Keratinocyte (primary cell): Measurements from ENCODE around the gene CCNY. TPM values are rescaled to one million over a fixed set of nuclear protein-coding genes. Genes with fewer than 3 reads are reported as not detected.

Source experiments
- DNase-seq: peaks from one replicate; pipeline ENCODE4 v3.0.0-alpha.2; 2011; ENCODE audit warnings: low read depth, missing footprints, low spot score
- FAIRE-seq: peaks from 2 replicates; lab custom pipeline; 2011; peaks lifted over from hg19 to GRCh38; lab: Jason Lieb, UNC
- H2AFZ ChIP-seq: 2 replicates; pipeline ENCODE4 v1.6.0; 2012; ENCODE audit warnings: low read length, control low read depth, inconsistent platforms; ENCODE audit not compliant: control insufficient read depth
- H3K27ac ChIP-seq: 2 replicates; pipeline ENCODE4 v1.5.1; 2011; ENCODE audit warnings: low read length; ENCODE audit not compliant: control insufficient read depth, insufficient read depth
- H3K27me3 ChIP-seq: 3 replicates; pipeline ENCODE4 v1.6.0; 2011; ENCODE audit warnings: low read length; ENCODE audit not compliant: control insufficient read depth, insufficient read depth; ENCODE audit errors: extremely low read depth
- H3K36me3 ChIP-seq, 2 experiments: 2 replicates in 1 of 2; 3 replicates in 1 of 2; pipeline ENCODE4 v1.5.1; 2011; ENCODE audit warnings: low read length in 2 of 2, mild to moderate bottlenecking in 1 of 2; ENCODE audit not compliant: control insufficient read depth in 2 of 2, insufficient read depth in 2 of 2; ENCODE audit errors: extremely low read depth in 1 of 2
- H3K4me1 ChIP-seq: 3 replicates; pipeline ENCODE4 v1.5.1; 2011; ENCODE audit warnings: low read length; ENCODE audit not compliant: control insufficient read depth, insufficient read depth; ENCODE audit errors: extremely low read depth
- H3K4me2 ChIP-seq: 3 replicates; pipeline ENCODE4 v1.6.0; 2011; ENCODE audit warnings: low read depth, low read length; ENCODE audit not compliant: control insufficient read depth, insufficient read depth; ENCODE audit errors: extremely low read depth
- H3K4me3 ChIP-seq, 3 experiments: fragments of 200-600 bp in 1 of 3; sonication (generic) in 1 of 3; 2 replicates in 2 of 3; 3 replicates in 1 of 3; pipeline ENCODE4 v1.5.1; 2011 to 2016; ENCODE audit warnings: low read length in 3 of 3, mild to moderate bottlenecking in 3 of 3, control low read depth in 2 of 3, inconsistent platforms in 1 of 3, low read depth in 1 of 3, mixed read lengths in 1 of 3, mixed run types in 1 of 3, moderate library complexity in 1 of 3; ENCODE audit not compliant: control insufficient read depth in 2 of 3, insufficient read depth in 2 of 3; ENCODE audit errors: extremely low read depth in 1 of 3
- H3K79me2 ChIP-seq: 2 replicates; pipeline ENCODE4 v1.6.0; 2012; ENCODE audit warnings: low read length; ENCODE audit not compliant: control insufficient read depth, insufficient read depth
- H3K9ac ChIP-seq: 3 replicates; pipeline ENCODE4 v1.6.0; 2011; ENCODE audit warnings: low read length; ENCODE audit not compliant: control insufficient read depth, insufficient read depth; ENCODE audit errors: extremely low read depth
- H3K9me1 ChIP-seq: 3 replicates; pipeline ENCODE4 v1.6.0; 2011; ENCODE audit warnings: low read length; ENCODE audit not compliant: control insufficient read depth, insufficient read depth; ENCODE audit errors: extremely low read depth
- H3K9me3 ChIP-seq: 2 replicates; pipeline ENCODE4 v1.5.1; 2012; ENCODE audit warnings: low read depth, low read length; ENCODE audit not compliant: control insufficient read depth
- H4K20me1 ChIP-seq: 3 replicates; pipeline ENCODE4 v1.6.0; 2011; ENCODE audit warnings: low read length; ENCODE audit not compliant: control insufficient read depth, insufficient read depth; ENCODE audit errors: extremely low read depth
- CTCF ChIP-seq, 3 experiments: IDR thresholded peaks in 1 of 3; conservative IDR thresholded peaks in 1 of 3; optimal IDR thresholded peaks in 1 of 3; 2 replicates in 2 of 3; 3 replicates in 1 of 3; pipeline versions ENCODE3 to v1.5.1; 2011; ENCODE audit warnings: low read length in 3 of 3, mild to moderate bottlenecking in 3 of 3, moderate library complexity in 2 of 3, control low read depth in 1 of 3, inconsistent platforms in 1 of 3; ENCODE audit not compliant: insufficient read depth in 2 of 3; ENCODE audit errors: extremely low read depth in 1 of 3
- EZH2 ChIP-seq: IDR thresholded peaks from one replicate; pipeline ENCODE4 v1.6.1; 2012; ENCODE audit warnings: inconsistent platforms, mild to moderate bottlenecking, low read length, moderate library complexity
- dilution Hi-C: fragments of 300-500 bp; cut with MboI; formaldehyde crosslinking; loops from one replicate; pipeline ENCODE4 v1.7.0; 2020; ENCODE audit warnings: low sequenced_read_pairs; ENCODE audit not compliant: extremely low pct_ligation_motif_present
- polyA plus RNA-seq, 5 experiments: library from polyadenylated mRNA; depleted of rRNA in 3 of 5; stranded (reverse) in 3 of 5; stranded (forward) in 1 of 5; unstranded in 1 of 5; fragments of >200 nt; gene quantifications; 1 replicate in 1 of 5; 2 replicates in 3 of 5; 3 replicates in 1 of 5; pipeline versions ENCODE4 v1.2.1 to v1.2.3, GENCODE V29; 2011 to 2012; ENCODE audit warnings: missing spikeins in 2 of 5, low read depth in 1 of 5, low replicate concordance in 1 of 5

Gene CCNY
- polyA plus RNA-seq, 1 donor (not counting 4 experiments of a cell fraction or from before 2014, with no cell fraction given): 58.9 TPM

GRCh38 chr10:35442028-35442427 is 105.7 kb downstream of the CCNY start:
- H4K20me1 ChIP-seq: no peaks in the 10 kb centered on the region
- H3K9me3 ChIP-seq: peaks cover 13% of the 10 kb centered on the region
- H3K27ac ChIP-seq: no peak overlapping the region
- H3K36me3 ChIP-seq: no peaks in the 10 kb centered on the region
- FAIRE-seq (no peak), DNase-seq (no peak)
- H3K79me2 ChIP-seq: peaks cover 73% of the 10 kb centered on the region
- dilution Hi-C loops: no loop called here
- H3K4me1 ChIP-seq: peaks cover 15% of the 10 kb centered on the region
- H2AFZ ChIP-seq: no peak overlapping the region
- H3K4me2 ChIP-seq: no peak overlapping the region
- TF ChIP-seq CTCF (optimal IDR thresholded peaks at IDR 0.05 in 1 of 3, IDR thresholded peaks at IDR 0.05 in 1 of 3, conservative IDR thresholded peaks at IDR 0.05 in 1 of 3; ENCODE audit: extremely low read depth in 1 of 3, insufficient read depth in 2 of 3, low read length in 3 of 3): no peak
- no peak for TF ChIP-seq EZH2
- no peak overlapping the region for H3K9ac ChIP-seq
- no peak overlapping the region for H3K4me3 ChIP-seq
- no peaks in the 10 kb centered on the region for H3K27me3 ChIP-seq
- H3K9me1 ChIP-seq: no peaks in the 10 kb centered on the region

- H3K27ac ChIP-seq: no peak overlapping the region
- peaks cover 21% of the 10 kb centered on the region for H3K4me1 ChIP-seq
- TF ChIP-seq CTCF (optimal IDR thresholded peaks at IDR 0.05 in 1 of 3, IDR thresholded peaks at IDR 0.05 in 1 of 3, conservative IDR thresholded peaks at IDR 0.05 in 1 of 3; ENCODE audit: extremely low read depth in 1 of 3, insufficient read depth in 2 of 3, low read length in 3 of 3) (no peak), EZH2 (no peak)
- H4K20me1 ChIP-seq: no peaks in the 10 kb centered on the region
- no peaks in the 10 kb centered on the region for H3K27me3 ChIP-seq
- no peaks in the 10 kb centered on the region for H3K9me1 ChIP-seq
- peaks cover 13% of the 10 kb centered on the region for H3K9me3 ChIP-seq
- H3K79me2 ChIP-seq: peaks cover 70% of the 10 kb centered on the region
- H2AFZ ChIP-seq: no peak overlapping the region
- no peak overlapping the region for H3K4me2 ChIP-seq
- no peak overlapping the region for H3K9ac ChIP-seq
- H3K36me3 ChIP-seq: no peaks in the 10 kb centered on the region
- dilution Hi-C loops: no loop called here
- FAIRE-seq (no peak), DNase-seq (no peak)
- H3K4me3 ChIP-seq: no peak overlapping the region
Observed at GRCh38 chr10:35442592-35442991, 106.3 kb downstream of the CCNY start.
